CD4-positive, alpha-beta T cell treated with Interleukin-6 at 100 ng/mL for 8 hours (primary cell): Measurements from ENCODE around the gene CACNA1D.

Experiments
- DNase-seq: peaks from one replicate; pipeline ENCODE4 v3.0.0-alpha.2; 2020; ENCODE audit warnings: mixed read lengths, low spot score

CACNA1D gene

DNA sequence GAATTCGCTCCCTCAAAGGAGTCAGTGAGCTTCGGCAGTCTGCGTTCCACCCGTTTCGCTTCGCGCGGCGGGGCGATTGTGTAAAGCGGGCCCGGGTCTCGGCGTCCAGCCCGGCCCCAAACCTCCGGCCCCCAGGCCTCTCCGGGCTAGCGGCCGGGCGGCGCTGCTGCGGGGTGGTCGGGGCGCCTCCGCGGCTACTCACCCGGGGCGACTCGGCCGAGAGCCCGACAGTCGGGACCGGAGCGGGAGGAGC lies 351.4 kb downstream of the CACNA1D start:
- no peak for DNase-seq

DNA sequence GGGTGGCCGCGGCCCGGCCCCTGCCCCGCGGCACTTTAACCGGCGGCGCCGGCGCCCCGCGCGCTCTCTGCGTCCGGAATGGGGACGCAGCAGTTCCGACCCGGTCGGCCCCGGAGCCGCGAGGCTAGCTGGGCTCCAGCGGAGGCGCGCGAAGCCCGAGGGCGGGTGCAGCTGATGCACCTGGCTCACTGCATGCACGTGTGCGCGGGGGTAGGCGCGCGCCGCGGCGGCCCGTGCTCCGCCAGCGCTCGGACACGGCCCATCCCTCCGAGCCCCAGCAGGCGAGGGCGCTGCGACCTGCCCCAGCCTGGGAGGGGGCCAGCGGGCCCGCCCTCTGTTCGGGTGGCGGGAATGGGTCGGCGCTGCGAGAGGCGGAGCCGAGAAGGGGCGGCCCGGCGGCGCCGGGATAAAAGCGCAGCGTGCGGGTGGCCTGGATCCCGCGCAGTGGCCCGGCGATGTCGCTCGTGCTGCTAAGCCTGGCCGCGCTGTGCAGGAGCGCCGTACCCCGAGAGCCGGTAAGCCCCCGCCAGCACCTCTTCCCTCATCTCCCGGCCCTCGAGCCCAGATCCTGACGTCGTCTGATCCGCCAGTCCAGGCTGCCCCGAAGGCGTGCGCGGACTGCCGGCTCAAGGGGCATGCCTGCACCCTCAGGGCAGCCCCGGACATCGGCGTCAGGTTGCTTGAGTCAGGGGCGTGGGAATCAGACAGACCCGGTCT lies 351.9 kb downstream of the CACNA1D start, which contains the start of the genes CHDH and IL17RB:
Gene CHDH, minus strand, starts transcription at position 286 of the 717 bp plus-strand sequence. CDS start 22,411 bp downstream, outside the sequence.
Gene IL17RB, plus strand, starts transcription at position 435 of the 717 bp plus-strand sequence. Its CDS starts 21 bp downstream, at position 456.
- DNase-seq = no peak

DNA sequence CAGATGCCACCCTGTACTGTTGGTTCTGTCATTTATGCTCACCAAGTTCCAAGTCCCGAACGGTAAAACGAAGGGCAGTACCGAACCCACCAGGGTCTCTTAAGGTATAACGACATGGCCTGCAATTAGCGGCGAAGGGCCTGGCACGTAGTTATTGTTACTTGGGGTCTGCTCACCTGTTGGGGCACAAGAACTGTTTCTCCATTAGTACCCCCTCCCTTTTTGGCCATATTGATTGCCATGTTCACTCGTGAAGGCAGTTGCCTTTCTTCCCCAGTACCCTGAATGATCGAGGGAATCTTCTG lies 352.4 kb downstream of the CACNA1D start:
- no peak for DNase-seq

DNA sequence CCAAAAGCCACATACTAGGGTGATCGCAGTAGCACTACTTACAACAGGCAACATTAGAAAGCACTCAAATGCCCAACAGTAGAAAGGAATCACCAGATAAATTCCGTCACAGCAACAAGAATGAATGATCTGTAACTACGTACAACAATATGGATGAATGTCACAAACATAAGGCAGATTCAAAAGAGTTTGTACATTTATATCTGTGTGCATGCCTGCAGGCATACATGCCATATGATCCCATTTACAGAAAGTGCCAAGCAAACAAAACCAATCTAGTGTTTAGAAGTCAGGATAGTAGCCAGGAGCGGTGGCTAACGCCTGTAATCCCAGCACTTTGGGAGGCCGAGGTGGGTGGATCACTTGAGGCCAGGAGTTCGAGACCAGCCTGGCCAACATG lies 355.5 kb downstream of the CACNA1D start:
- DNase-seq = no peak

DNA sequence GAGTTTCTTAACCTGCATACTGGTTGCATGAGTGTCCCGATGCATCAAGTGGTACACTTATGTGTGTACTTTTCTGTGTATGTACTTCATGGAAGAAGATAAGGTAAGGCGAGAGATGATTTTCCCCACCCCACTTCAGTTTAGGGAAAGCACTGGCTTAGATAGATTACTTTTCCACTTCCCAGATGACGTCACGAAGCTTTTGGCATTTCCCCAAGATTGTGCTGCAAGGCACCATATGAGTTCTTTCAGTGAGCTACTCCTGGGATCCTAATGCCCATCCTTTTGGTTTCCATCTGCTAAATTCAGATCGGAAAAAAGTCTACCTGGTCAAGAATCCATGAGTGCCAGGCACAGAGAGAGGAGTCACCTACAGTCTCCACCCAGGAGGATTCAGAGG lies 356.5 kb downstream of the CACNA1D start:
- no peak for DNase-seq

DNA sequence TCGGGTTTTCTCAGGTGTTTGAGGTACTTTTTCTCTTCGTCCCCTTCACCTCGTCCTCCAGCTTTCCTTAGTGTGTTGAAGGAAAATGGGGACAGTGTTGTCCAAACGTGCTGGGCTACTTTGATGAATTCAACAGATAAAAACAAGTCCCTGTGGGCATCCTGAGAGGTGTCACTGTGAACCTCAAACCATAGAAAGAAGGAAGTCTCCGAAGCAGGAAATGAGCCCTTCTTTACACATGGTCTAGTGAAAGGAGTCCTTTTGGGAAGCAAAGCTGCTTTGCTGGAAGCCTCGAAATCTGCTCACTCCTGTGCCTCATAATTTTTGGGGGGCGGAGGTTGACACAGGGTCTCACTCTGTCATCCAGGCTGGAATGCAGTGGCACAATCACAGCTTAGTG lies 362.6 kb downstream of the CACNA1D start:
- no peak for DNase-seq

DNA sequence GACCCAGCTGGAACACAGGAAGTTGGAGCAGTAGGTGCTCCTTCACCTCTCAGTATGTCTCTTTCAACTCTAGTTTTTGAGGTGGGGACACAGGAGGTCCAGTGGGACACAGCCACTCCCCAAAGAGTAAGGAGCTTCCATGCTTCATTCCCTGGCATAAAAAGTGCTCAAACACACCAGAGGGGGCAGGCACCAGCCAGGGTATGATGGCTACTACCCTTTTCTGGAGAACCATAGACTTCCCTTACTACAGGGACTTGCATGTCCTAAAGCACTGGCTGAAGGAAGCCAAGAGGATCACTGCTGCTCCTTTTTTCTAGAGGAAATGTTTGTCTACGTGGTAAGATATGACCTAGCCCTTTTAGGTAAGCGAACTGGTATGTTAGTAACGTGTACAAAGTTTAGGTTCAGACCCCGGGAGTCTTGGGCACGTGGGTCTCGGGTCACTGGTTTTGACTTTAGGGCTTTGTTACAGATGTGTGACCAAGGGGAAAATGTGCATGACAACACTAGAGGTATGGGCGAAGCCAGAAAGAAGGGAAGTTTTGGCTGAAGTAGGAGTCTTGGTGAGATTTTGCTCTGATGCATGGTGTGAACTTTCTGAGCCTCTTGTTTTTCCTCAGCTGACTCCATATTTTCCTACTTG lies 363.8 kb downstream of the CACNA1D start:
- no peak for DNase-seq

DNA sequence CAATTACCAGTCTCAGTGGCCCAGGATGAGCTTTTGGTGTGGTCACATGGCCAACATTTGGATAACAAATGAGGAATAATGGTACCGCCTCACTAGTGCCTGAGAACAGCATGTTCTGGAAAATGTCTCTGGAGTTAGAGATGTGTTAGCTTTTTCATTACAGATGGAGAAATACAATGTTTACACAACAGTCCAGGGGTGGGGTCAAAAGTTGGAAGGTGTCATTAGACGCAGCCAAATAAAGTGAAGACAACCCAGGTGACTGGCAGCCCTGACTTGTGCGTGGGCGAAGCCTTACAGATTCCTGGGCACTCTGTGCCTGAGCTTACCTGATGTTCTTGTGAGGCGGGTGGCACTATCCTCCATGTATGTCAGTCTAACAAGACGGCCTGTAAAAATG lies 364.8 kb downstream of the CACNA1D start:
- no peak for DNase-seq

DNA sequence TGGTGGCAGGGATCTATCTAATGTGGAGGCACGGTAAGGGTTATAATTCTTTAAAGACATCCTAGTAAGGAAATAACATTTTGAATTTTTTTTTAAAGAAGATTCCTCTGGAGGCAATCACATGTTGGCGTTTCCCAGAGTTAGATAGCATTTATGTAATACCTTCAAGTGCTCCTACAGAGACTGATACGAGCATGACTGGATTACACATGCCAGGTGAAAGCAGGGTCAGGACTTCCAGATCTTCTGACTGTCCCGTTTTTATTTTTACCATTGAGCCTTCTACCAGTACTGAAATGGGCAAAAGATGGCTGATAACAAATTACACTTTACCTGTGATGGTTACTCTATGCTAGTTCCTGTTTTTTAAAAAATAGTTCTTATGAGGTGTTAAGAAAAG lies 365.8 kb downstream of the CACNA1D start:
- no peak for DNase-seq

DNA sequence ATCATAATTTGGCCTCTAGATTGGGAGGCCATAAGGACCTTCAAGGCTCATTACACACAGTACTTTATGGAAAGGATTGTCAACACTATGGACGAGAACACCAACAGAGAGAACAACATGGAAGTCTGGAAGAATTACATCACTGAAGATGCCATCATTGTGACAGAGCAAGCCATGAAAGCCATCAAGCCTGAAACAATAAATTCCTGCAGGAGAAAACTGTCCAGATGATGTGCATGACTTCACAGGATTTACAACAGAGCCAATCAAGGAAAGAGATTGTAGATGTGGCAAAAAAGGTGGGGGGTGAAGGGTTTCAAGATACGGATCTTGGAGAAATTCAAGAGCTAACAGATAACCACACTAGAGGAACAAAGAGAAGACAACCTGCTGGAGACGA lies 367.8 kb downstream of the CACNA1D start:
- DNase-seq = no peak

DNA sequence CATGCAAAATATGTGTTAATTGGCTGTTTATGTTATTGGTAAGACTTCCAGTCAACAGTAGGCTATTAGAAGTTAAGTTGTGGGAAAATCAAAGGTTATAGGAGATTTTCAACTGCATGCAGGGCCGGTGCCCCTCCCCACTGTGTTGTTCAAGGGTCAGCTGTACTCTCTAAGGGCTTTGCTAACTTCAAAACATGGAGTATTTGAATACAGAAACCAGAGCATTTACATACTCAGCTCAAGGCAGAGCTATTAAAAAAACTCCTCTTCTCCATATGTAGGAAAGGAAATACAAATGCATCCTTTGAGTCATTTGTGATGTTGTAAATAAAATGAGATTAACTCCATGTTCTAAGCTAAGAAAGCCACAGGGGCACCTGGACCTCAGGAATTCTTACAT lies 368.7 kb downstream of the CACNA1D start:
- DNase-seq = no peak
